RWPE2 (cell line): ENCODE measurements around the gene GTF3C1.

Experiments
- ATAC-seq: fragments of 200-7000 bp; cut with Tn5 transposase; 3 replicates; pipeline ENCODE4 v1.9.1; 2021; ENCODE audit warnings: low read depth
- DNase-seq: peaks from one replicate; pipeline ENCODE4 v3.0.0-alpha.2; 2020; ENCODE audit warnings: low spot score
- H3K27ac ChIP-seq: fragments of 450-650 bp; 2 replicates; pipeline ENCODE4 v1.5.1; 2017; ENCODE audit warnings: mild to moderate bottlenecking; ENCODE audit not compliant: poor library complexity, severe bottlenecking
- H3K27me3 ChIP-seq: fragments of 250-450 bp; sonication (Bioruptor Pico); 2 replicates; pipeline ENCODE4 v1.5.1; 2021; ENCODE audit warnings: mild to moderate bottlenecking, moderate library complexity; ENCODE audit not compliant: insufficient read depth, poor library complexity, severe bottlenecking
- H3K36me3 ChIP-seq: fragments of 250-450 bp; sonication (Bioruptor Pico); 2 replicates; pipeline ENCODE4 v1.5.1; 2020; ENCODE audit warnings: low read depth, mild to moderate bottlenecking, moderate library complexity
- H3K4me1 ChIP-seq: fragments of 250-450 bp; sonication (Bioruptor Pico); 2 replicates; pipeline ENCODE4 v1.5.1; 2021; ENCODE audit warnings: mild to moderate bottlenecking, moderate library complexity; ENCODE audit not compliant: insufficient read depth, poor library complexity, severe bottlenecking
- H3K4me3 ChIP-seq: fragments of 250-450 bp; sonication (Bioruptor Pico); 2 replicates; pipeline ENCODE4 v1.5.1; 2021; ENCODE audit warnings: mild to moderate bottlenecking, moderate library complexity; ENCODE audit not compliant: severe bottlenecking
- H3K9me3 ChIP-seq: fragments of 250-450 bp; sonication (Bioruptor Pico); 2 replicates; pipeline ENCODE4 v1.5.1; 2021; ENCODE audit warnings: mild to moderate bottlenecking, moderate library complexity; ENCODE audit not compliant: severe bottlenecking
- TF ChIP-seq, protein P1 (sequence below): fragments of 450-650 bp; IDR thresholded peaks from one replicate; pipeline ENCODE4 v1.5.1; 2017; ENCODE audit warnings: mild to moderate bottlenecking, moderate library complexity; ENCODE audit not compliant: poor library complexity, severe bottlenecking

The GTF3C1 gene

DNA sequence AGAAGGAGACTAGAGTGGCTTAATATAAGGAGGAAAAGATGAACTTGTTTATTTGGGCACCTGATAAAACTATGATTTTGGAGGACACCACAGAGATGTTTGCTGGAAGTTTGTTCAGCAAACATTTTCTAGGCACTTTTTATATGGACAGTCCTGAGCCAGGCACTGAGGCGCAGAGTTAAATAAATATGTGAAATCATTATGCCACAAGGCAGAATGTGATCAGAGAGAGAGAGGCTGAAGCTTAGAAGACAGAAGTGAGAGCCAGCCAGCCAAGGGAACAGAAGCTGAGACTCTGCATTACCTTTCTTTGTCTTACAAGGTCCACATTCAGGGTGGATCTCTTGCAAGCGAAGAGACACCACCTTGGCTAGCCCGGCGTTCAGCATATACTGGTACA is 21.4 kb downstream of the GTF3C1 start:
- Histone ChIP-seq H3K4me3 (no peak overlapping the region), H3K27ac (no peak overlapping the region), H3K4me1 (no peaks in the 10 kb centered on the region), H3K9me3 (no peaks in the 10 kb centered on the region), H3K27me3 (no peaks in the 10 kb centered on the region), H3K36me3 (peaks cover 92% of the 10 kb centered on the region)
- TF ChIP-seq, protein P1, sequence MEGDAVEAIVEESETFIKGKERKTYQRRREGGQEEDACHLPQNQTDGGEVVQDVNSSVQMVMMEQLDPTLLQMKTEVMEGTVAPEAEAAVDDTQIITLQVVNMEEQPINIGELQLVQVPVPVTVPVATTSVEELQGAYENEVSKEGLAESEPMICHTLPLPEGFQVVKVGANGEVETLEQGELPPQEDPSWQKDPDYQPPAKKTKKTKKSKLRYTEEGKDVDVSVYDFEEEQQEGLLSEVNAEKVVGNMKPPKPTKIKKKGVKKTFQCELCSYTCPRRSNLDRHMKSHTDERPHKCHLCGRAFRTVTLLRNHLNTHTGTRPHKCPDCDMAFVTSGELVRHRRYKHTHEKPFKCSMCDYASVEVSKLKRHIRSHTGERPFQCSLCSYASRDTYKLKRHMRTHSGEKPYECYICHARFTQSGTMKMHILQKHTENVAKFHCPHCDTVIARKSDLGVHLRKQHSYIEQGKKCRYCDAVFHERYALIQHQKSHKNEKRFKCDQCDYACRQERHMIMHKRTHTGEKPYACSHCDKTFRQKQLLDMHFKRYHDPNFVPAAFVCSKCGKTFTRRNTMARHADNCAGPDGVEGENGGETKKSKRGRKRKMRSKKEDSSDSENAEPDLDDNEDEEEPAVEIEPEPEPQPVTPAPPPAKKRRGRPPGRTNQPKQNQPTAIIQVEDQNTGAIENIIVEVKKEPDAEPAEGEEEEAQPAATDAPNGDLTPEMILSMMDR: no peak
- ATAC-seq (no peak), DNase-seq (no peak)

- no peak for DNase-seq
- Histone ChIP-seq H3K36me3 (peaks cover 79% of the 10 kb centered on the region), H3K9me3 (no peaks in the 10 kb centered on the region), H3K27me3 (no peaks in the 10 kb centered on the region), H3K27ac (no peak overlapping the region), H3K4me3 (no peak overlapping the region), H3K4me1 (no peaks in the 10 kb centered on the region)
- ATAC-seq: no peak
- TF ChIP-seq, protein P1: no peak
Measured at GRCh38 chr16:27526180-27526579, 23.5 kb downstream of the GTF3C1 start.

DNA sequence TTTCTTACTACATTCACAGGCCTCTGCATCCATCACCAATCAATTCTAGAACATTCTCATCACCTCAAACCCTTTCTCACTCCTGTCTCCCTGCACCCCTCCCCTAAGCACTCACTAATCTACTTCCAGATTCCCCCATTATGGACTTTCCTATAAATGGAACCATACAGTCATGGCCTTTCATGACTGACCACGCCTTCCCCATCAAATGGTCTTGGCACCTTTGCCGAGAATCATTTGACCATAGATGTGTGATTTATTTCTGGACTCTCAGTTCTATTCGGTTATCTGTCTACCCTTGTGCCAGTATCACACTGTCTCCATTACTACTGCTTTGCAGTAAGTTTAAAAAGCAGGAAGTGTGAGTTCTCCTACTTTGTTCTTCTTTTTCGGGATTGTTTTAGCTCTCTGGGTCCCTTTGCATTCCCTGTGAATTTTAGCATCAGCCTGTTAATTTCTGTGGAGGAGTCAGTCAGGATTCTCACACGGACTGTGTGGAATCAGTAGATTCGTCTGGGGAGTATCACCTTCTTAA is 27.5 kb downstream of the GTF3C1 start:
- H3K27ac ChIP-seq: no peak overlapping the region
- ATAC-seq (no peak), DNase-seq (no peak)
- H3K4me1 ChIP-seq: no peaks in the 10 kb centered on the region
- TF ChIP-seq, protein P1: no peak
- no peak overlapping the region for H3K4me3 ChIP-seq
- no peaks in the 10 kb centered on the region for H3K27me3 ChIP-seq
- H3K9me3 ChIP-seq: no peaks in the 10 kb centered on the region
- peaks cover 64% of the 10 kb centered on the region for H3K36me3 ChIP-seq

DNA sequence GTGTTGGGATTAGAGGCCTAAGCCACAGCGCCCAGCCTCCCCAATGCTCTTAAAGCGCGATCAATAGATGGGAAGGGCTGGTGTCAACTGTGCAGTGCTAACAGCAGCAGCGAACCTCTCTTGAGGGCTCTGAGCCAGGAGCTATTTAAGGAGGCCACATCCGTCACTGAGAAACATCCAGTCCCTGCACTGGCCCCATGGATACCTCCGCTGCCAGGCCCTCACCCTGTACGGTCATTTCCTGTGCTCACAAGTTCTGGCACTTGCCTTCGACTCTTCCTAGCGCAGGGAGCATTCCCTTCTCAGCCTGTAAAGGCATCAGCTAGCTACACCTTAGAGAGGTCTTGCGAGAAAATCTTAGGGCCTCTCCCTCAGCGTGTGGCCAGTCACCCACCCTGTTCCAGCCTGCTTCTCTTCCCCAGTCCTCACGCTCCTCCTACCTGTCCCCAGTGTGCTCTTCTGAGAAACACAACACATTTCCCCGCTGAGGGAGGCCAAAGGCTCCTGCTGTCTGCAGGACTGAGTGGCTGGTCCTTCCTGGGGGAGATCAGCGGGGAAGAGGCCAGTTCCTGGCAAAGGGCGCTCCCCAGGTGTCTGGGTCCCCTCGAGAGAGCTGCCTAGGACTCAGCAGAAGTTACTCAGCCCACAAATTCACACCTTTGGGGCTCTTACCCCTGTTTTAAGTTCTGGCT is 28.6 kb downstream of the GTF3C1 start:
- TF ChIP-seq, protein P1: no peak

GRCh38 chr16:27518226-27518625 is 31.5 kb downstream of the GTF3C1 start:
- Histone ChIP-seq H3K27ac (no peak overlapping the region), H3K4me1 (no peaks in the 10 kb centered on the region), H3K27me3 (no peaks in the 10 kb centered on the region), H3K36me3 (peaks cover 30% of the 10 kb centered on the region), H3K4me3 (no peak overlapping the region), H3K9me3 (no peaks in the 10 kb centered on the region)
- DNase-seq (no peak), ATAC-seq (no peak)
- TF ChIP-seq, protein P1: no peak

More for the DNA sequence above, 28.6 kb downstream of the GTF3C1 start:
- H3K36me3 ChIP-seq: peaks cover 53% of the 10 kb centered on the region
- no peaks in the 10 kb centered on the region for H3K27me3 ChIP-seq
- H3K4me1 ChIP-seq: no peaks in the 10 kb centered on the region
- no peaks in the 10 kb centered on the region for H3K9me3 ChIP-seq
- ATAC-seq (peak; percentile 40; the same call in 2 of the 3 replicates), DNase-seq (no peak)
- H3K27ac ChIP-seq: no peak overlapping the region
- H3K4me3 ChIP-seq: no peak overlapping the region
